ENCODE data around the gene ZAP70. TPM values are rescaled to one million over a fixed set of nuclear protein-coding genes. Genes with fewer than 3 reads are reported as not detected.

ZAP70 gene
- total RNA-seq, 1 donor from 2014 or later = 10.2 TPM

DNA sequence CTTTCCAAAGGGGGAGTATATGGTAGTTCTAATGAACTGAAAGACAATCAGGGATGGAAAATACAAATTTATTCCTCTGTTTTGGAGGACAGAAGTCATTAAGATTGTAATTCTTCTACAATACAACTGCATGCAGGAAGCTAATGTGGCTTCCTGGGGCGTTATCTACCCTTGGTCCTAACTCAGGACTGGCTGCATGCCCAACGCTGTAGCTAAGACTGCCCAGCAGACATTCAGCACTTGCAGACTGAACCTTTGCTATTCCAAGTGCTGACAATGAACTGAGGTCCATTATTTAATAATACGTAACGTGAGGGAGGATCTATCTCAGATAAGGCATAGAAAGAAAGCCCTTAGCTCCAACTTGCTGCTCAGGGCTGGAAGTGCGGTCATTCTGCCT is 53.2 kb downstream of the ZAP70 start:
- DNase-seq = no peak
- H3K4me3 ChIP-seq = no peak overlapping the region
- H3K9me3 ChIP-seq = no peaks in the 10 kb centered on the region
- no peak for ATAC-seq
- intact Hi-C loops (cut with DNase I) = no loop called here
- no peaks in the 10 kb centered on the region for H3K4me1 ChIP-seq
- H3K36me3 ChIP-seq = peaks cover 66% of the 10 kb centered on the region
- H3K27me3 ChIP-seq = no peaks in the 10 kb centered on the region
- TF ChIP-seq, protein P1, sequence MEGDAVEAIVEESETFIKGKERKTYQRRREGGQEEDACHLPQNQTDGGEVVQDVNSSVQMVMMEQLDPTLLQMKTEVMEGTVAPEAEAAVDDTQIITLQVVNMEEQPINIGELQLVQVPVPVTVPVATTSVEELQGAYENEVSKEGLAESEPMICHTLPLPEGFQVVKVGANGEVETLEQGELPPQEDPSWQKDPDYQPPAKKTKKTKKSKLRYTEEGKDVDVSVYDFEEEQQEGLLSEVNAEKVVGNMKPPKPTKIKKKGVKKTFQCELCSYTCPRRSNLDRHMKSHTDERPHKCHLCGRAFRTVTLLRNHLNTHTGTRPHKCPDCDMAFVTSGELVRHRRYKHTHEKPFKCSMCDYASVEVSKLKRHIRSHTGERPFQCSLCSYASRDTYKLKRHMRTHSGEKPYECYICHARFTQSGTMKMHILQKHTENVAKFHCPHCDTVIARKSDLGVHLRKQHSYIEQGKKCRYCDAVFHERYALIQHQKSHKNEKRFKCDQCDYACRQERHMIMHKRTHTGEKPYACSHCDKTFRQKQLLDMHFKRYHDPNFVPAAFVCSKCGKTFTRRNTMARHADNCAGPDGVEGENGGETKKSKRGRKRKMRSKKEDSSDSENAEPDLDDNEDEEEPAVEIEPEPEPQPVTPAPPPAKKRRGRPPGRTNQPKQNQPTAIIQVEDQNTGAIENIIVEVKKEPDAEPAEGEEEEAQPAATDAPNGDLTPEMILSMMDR (IDR thresholded peaks at IDR 0.05) = no peak
- H3K27ac ChIP-seq = no peak overlapping the region

DNA sequence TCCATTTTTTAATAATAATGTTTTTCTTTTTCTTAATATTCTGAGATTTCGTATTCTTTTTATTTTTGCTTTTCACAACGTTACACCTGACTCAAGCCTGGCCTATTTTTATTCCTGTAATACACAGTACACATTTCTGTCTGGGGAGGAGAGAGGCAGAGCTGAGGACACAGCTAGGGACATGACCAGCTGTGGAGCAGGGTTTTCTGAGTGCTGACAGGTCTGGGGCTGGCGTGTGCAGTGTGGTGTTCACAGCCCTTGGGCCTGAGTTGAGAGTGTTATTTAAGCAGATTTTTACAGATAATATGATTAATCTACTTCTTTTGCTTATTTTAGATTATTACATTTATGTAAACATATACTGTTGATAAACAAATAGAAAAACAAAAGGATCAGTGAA is 55.9 kb downstream of the ZAP70 start:
- intact Hi-C loops (cut with DNase I) = no loop called here
- H3K36me3 ChIP-seq = peaks cover 69% of the 10 kb centered on the region
- no peaks in the 10 kb centered on the region for H3K27me3 ChIP-seq
- no peak overlapping the region for H3K27ac ChIP-seq
- DNase-seq = no peak
- no peaks in the 10 kb centered on the region for H3K9me3 ChIP-seq
- no peak for ATAC-seq
- TF ChIP-seq, protein P1 (IDR thresholded peaks at IDR 0.05) = no peak
- no peaks in the 10 kb centered on the region for H3K4me1 ChIP-seq
- H3K4me3 ChIP-seq = no peak overlapping the region

DNA sequence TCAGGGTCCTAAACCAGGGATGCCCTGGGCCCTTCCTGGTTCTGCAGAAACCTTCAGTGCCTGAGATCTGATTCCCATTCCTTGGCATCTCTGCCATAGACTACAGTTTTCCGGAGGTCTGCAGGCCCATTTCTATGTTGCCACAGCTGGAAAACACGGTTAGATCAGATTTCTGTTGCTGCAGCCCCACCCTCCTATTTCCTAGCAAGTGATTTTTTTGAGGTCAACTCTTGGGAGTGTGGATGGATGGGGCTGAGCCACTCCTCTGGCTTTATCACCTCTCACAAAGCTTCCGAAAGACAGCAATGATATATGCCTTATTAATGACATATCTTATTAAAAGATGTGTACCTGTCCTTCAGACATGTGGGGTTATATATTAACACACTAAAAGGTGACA is 56.3 kb downstream of the ZAP70 start:
- Histone ChIP-seq H3K27me3 (no peaks in the 10 kb centered on the region), H3K4me1 (no peaks in the 10 kb centered on the region), H3K36me3 (peaks cover 68% of the 10 kb centered on the region), H3K9me3 (no peaks in the 10 kb centered on the region), H3K4me3 (no peak overlapping the region), H3K27ac (no peak overlapping the region)
- DNase-seq = no peak
- intact Hi-C loops (cut with DNase I) = no loop called here
- ATAC-seq = no peak
- TF ChIP-seq, protein P1 (IDR thresholded peaks at IDR 0.05) = no peak

DNA sequence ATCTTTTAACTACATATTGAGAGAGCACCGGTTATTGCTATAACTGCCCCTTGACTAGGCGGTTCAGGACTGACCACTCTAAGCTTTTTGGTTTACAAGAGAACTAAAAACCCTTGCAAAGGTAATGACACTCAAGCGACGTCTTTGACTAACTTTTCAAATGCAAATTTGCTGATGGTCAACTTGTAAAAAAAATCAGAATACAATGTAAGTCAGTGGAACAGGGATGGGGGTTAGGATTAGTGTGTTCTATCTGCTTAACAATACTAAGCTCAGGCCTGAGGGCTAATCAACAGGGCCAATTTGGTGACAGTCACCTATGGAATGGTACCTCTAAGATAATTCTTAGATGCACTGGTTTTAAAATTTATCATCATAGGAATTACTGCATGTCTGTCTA is 57.1 kb downstream of the ZAP70 start:
- no peaks in the 10 kb centered on the region for H3K9me3 ChIP-seq
- no peaks in the 10 kb centered on the region for H3K27me3 ChIP-seq
- H3K4me1 ChIP-seq = no peaks in the 10 kb centered on the region
- no peak for ATAC-seq
- DNase-seq = no peak
- H3K4me3 ChIP-seq = no peak overlapping the region
- H3K27ac ChIP-seq = no peak overlapping the region
- H3K36me3 ChIP-seq = peaks cover 68% of the 10 kb centered on the region
- TF ChIP-seq, protein P1 (IDR thresholded peaks at IDR 0.05) = no peak
- intact Hi-C loops (cut with DNase I) = no loop called here

DNA sequence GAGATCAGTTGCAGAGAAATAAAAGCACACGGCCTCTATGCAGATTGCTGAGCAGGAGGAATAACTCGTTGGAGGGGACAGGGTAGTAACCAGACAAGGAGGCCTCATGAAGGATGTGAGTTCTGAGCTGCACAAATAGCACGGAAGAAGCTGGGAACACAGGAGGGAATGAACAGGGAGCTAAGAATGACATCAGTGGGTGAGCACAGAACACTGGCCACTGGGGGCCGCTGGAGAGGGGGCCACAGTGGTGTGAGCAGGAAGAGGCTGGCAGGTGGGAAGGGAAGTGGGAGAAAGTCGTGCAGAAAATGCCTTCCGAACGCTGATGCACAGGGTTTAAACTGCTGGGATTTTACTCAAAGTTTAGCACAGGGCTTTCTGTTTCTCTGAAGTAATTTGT is 61.0 kb downstream of the ZAP70 start:
- Histone ChIP-seq H3K27ac (no peak overlapping the region), H3K9me3 (no peaks in the 10 kb centered on the region), H3K36me3 (peaks cover 54% of the 10 kb centered on the region), H3K4me1 (no peaks in the 10 kb centered on the region), H3K27me3 (no peaks in the 10 kb centered on the region), H3K4me3 (no peak overlapping the region)
- ATAC-seq = peak; percentile 41
- TF ChIP-seq, protein P1 (IDR thresholded peaks at IDR 0.05) = no peak
- intact Hi-C loops (cut with DNase I) = no loop called here
- DNase-seq = no peak

DNA sequence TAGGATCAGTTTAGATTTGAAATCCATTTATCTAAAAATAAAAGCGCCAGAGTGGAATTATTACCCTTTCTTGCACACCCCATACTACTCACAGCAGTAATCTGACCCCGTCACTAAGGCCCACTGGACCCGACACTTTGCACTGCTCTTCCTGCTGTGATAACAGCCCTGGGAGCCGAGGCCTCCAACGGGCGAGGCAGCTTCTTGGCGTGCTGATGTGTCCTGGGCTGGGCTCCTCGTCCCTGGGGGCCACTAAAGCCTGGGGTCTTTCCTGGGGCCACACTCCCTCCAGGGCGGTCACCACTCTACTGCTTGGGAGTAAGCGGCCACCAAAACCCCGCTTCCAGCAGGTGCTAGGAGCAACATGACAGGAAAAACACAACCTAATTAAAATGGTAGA is 61.7 kb downstream of the ZAP70 start:
- Histone ChIP-seq H3K36me3 (peaks cover 50% of the 10 kb centered on the region), H3K4me1 (no peaks in the 10 kb centered on the region), H3K27ac (no peak overlapping the region), H3K4me3 (no peak overlapping the region), H3K27me3 (no peaks in the 10 kb centered on the region), H3K9me3 (no peaks in the 10 kb centered on the region)
- TF ChIP-seq, protein P1 (IDR thresholded peaks at IDR 0.05) = no peak
- DNase-seq (no peak), ATAC-seq (no peak)
- intact Hi-C loops (cut with DNase I) = no loop called here

All from upper lobe of right lung (tissue), 1 donor.